B cell (primary cell): ENCODE measurements around the gene ZNF438. TPM values are rescaled to one million over a fixed set of nuclear protein-coding genes. Genes with fewer than 3 reads are reported as not detected.

Experiments used
- ATAC-seq: fragments of 200-7000 bp; cut with Tn5 transposase; one replicate; pipeline ENCODE4 v1.10.0; 2021; ENCODE audit warnings: low read depth, mild to moderate bottlenecking, moderate number of reproducible peaks, moderate library complexity
- CTCF ChIA-PET: fragments of 350-600 bp; sonication (Branson Sonifier 250); formaldehyde crosslinking; loops from one replicate; lab custom pipeline; 2021; ENCODE audit warnings: antibody characterized with exemption, inconsistent platforms; lab: Charles Lee
- POLR2A ChIA-PET: fragments of 350-600 bp; sonication (Branson Sonifier 250); formaldehyde crosslinking; loops from one replicate; lab custom pipeline; 2021; ENCODE audit warnings: antibody characterized with exemption; lab: Charles Lee
- DNase-seq: peaks from one replicate; pipeline ENCODE4 v3.0.0; 2013
- H2AFZ ChIP-seq: 2 replicates; pipeline ENCODE4 v1.6.1; 2012; ENCODE audit warnings: mild to moderate bottlenecking, low read depth, low read length; ENCODE audit not compliant: insufficient read depth, poor library complexity, severe bottlenecking
- H3K27ac ChIP-seq, 2 donors: 1 replicate in 1 of 2; 2 replicates in 1 of 2; pipeline ENCODE4 v1.5.1; 2012 to 2013; ENCODE audit warnings: low read length in 2 of 2, mild to moderate bottlenecking in 2 of 2, moderate library complexity in 1 of 2
- H3K27me3 ChIP-seq, 4 experiments: fragments of 200-600 bp in 1 of 4; sonication (generic) in 1 of 4; replicated peaks in 1 of 4; 1 replicate in 2 of 4; 2 replicates in 2 of 4; pipeline versions ENCODE4 v1.6.1 to v1.7.0; 2013 to 2016; ENCODE audit warnings: low read length in 3 of 4, mild to moderate bottlenecking in 2 of 4, mixed read lengths in 1 of 4, moderate library complexity in 1 of 4; ENCODE audit not compliant: insufficient read depth in 4 of 4, control insufficient read depth in 3 of 4; ENCODE audit errors: control extremely low read depth in 1 of 4
- H3K36me3 ChIP-seq, 2 experiments: replicated peaks in 1 of 2; 1 replicate in 1 of 2; 2 replicates in 1 of 2; pipeline versions ENCODE4 v1.6.1 to v1.7.1; 2013; ENCODE audit warnings: low read length in 1 of 2; ENCODE audit not compliant: insufficient read depth in 2 of 2, control insufficient read depth in 1 of 2; ENCODE audit errors: control extremely low read depth in 1 of 2, extremely low read depth in 1 of 2
- H3K4me1 ChIP-seq, 2 donors: fragments of 200-600 bp in 1 of 2; sonication (generic) in 1 of 2; 1 replicate in 1 of 2; 2 replicates in 1 of 2; pipeline versions ENCODE4 v1.5.1 to v1.6.1; 2013 to 2017; ENCODE audit warnings: low read length in 2 of 2; ENCODE audit not compliant: control insufficient read depth in 2 of 2, insufficient read depth in 2 of 2
- H3K4me2 ChIP-seq: replicated peaks from 2 replicates; pipeline ENCODE3; 2012; ENCODE audit warnings: mild to moderate bottlenecking, low read depth, low read length; ENCODE audit not compliant: poor library complexity, severe bottlenecking
- H3K4me3 ChIP-seq, 5 experiments: fragments of 200-600 bp in 1 of 5; sonication (generic) in 1 of 5; 1 replicate in 3 of 5; 2 replicates in 2 of 5; pipeline versions ENCODE4 v1.5.1 to v1.7.0; 2011 to 2016; ENCODE audit warnings: low read length in 4 of 5, mild to moderate bottlenecking in 4 of 5, low read depth in 2 of 5, control low read depth in 1 of 5, moderate library complexity in 1 of 5; ENCODE audit not compliant: insufficient read depth in 1 of 5; ENCODE audit errors: control extremely low read depth in 1 of 5, extremely low read depth in 1 of 5
- H3K79me2 ChIP-seq: fragments of 200-600 bp; sonication (generic); one replicate; pipeline ENCODE4 v1.6.0; 2016; ENCODE audit warnings: low read length; ENCODE audit not compliant: control insufficient read depth, insufficient read depth
- H3K9ac ChIP-seq: fragments of 200-600 bp; sonication (generic); 2 replicates; pipeline ENCODE4 v1.6.1; 2017; ENCODE audit warnings: mild to moderate bottlenecking, low read length, moderate library complexity
- H3K9me3 ChIP-seq, 3 donors: one replicate each; pipeline versions ENCODE4 v1.6.1 to v1.7.1; 2013; ENCODE audit warnings: low read length in 2 of 3; ENCODE audit not compliant: control insufficient read depth in 2 of 3, insufficient read depth in 1 of 3; ENCODE audit errors: control extremely low read depth in 1 of 3
- H4K20me1 ChIP-seq: 2 replicates; pipeline ENCODE4 v1.6.0; 2012; ENCODE audit warnings: mild to moderate bottlenecking, low read length; ENCODE audit not compliant: insufficient read depth, control insufficient read depth, poor library complexity, severe bottlenecking
- H3K27ac Mint-ChIP-seq: one replicate; pipeline ENCODE4 v1.8.0; 2021; ENCODE audit warnings: mixed read lengths
- H3K27me3 Mint-ChIP-seq: one replicate; pipeline ENCODE4 v1.8.0; 2021; ENCODE audit warnings: mixed read lengths
- H3K4me1 Mint-ChIP-seq: one replicate; pipeline ENCODE4 v1.8.0; 2021; ENCODE audit warnings: mixed read lengths
- H3K4me3 Mint-ChIP-seq: one replicate; pipeline ENCODE4 v1.8.0; 2021; ENCODE audit warnings: mixed read lengths
- H3K9me3 Mint-ChIP-seq: one replicate; pipeline ENCODE4 v1.8.0; 2022; ENCODE audit warnings: mixed read lengths; ENCODE audit not compliant: insufficient read depth
- EZH2 ChIP-seq: IDR thresholded peaks from 2 replicates; pipeline ENCODE4 v1.6.1; 2012; ENCODE audit warnings: borderline replicate concordance, low read depth, mild to moderate bottlenecking, moderate library complexity, low read length; ENCODE audit not compliant: insufficient read depth, poor library complexity, severe bottlenecking
- WGBS: methylation state at CpG from one replicate; pipeline ENCODE4 v1.1.5; 2013; ENCODE audit warnings: missing lambda C conversion rate; ENCODE audit not compliant: insufficient coverage; 5-methylcytosine and 5-hydroxymethylcytosine counted together
- intact Hi-C: fragments of 100-400 bp; cut with micrococcal nuclease; formaldehyde crosslinking; loops from one replicate; pipeline ENCODE4 v1.10.0; 2022
- polyA plus RNA-seq: library from polyadenylated mRNA; depleted of rRNA; stranded (reverse); fragments of >200 nt; gene quantifications from 2 replicates; pipeline ENCODE4 v1.2.3, GENCODE V29; 2012
- total RNA-seq, 2 donors: library from RNA; stranded (reverse); fragments of 120-200 nt in 1 of 2; gene quantifications; 1 replicate in 1 of 2; 2 replicates in 1 of 2; pipeline versions ENCODE4 v1.2.3 to v1.2.4, GENCODE V29; 2013 to 2022
- TF ChIP-seq, protein P1 (sequence below): fragments of 200-600 bp; IDR thresholded peaks from one replicate; pipeline ENCODE4 v1.8.0; 2022; ENCODE audit warnings: antibody characterized with exemption, mild to moderate bottlenecking

Gene ZNF438
- total and polyA plus RNA-seq, 2 donors (not counting 1 experiment from before 2014, with no cell fraction given) = 2.0 to 3.7 TPM

DNA sequence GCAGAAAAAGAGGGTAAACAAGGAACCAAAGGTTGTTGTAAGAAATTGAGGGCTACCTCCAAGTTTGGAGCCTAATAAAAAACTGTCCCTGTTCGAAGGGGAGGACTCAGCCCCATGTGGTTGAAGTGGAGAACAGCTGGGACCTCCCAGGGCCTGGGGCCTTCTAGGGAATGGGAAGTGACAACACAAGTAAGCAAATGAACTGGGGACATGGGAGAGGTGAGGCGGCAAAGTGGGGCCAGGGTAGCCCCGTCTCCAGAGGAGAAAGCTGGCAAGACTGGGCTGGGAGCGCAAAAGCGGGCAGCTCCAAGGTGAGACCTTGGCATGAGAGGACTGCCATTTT lies 198.1 kb downstream of the ZNF438 start:
- no peak overlapping the region for H3K27ac ChIP-seq
- H3K4me3 Mint-ChIP-seq = no peak overlapping the region
- no peaks in the 10 kb centered on the region for H3K9me3 ChIP-seq
- ChIA-PET CTCF (no interaction called here), POLR2A (no interaction called here)
- H3K9ac ChIP-seq = no peak overlapping the region
- no peaks in the 10 kb centered on the region for H3K36me3 ChIP-seq
- no peaks in the 10 kb centered on the region for H3K4me1 Mint-ChIP-seq
- no peaks in the 10 kb centered on the region for H3K79me2 ChIP-seq
- H4K20me1 ChIP-seq = no peaks in the 10 kb centered on the region
- 87% methylated on average over 5 of the region's 5 CpGs for WGBS
- TF ChIP-seq, protein P1, sequence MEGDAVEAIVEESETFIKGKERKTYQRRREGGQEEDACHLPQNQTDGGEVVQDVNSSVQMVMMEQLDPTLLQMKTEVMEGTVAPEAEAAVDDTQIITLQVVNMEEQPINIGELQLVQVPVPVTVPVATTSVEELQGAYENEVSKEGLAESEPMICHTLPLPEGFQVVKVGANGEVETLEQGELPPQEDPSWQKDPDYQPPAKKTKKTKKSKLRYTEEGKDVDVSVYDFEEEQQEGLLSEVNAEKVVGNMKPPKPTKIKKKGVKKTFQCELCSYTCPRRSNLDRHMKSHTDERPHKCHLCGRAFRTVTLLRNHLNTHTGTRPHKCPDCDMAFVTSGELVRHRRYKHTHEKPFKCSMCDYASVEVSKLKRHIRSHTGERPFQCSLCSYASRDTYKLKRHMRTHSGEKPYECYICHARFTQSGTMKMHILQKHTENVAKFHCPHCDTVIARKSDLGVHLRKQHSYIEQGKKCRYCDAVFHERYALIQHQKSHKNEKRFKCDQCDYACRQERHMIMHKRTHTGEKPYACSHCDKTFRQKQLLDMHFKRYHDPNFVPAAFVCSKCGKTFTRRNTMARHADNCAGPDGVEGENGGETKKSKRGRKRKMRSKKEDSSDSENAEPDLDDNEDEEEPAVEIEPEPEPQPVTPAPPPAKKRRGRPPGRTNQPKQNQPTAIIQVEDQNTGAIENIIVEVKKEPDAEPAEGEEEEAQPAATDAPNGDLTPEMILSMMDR = no peak
- no peak for TF ChIP-seq EZH2
- H3K27ac Mint-ChIP-seq = no peak overlapping the region
- DNase-seq = no peak
- no peaks in the 10 kb centered on the region for H3K27me3 Mint-ChIP-seq
- H3K27me3 ChIP-seq = no peaks in the 10 kb centered on the region
- ATAC-seq = no peak
- H3K9me3 Mint-ChIP-seq = no peaks in the 10 kb centered on the region
- H3K4me1 ChIP-seq = no peaks in the 10 kb centered on the region
- no peak overlapping the region for H2AFZ ChIP-seq
- intact Hi-C loops = no loop called here
- H3K4me3 ChIP-seq = no peak overlapping the region
- H3K4me2 ChIP-seq = no peak overlapping the region

DNA sequence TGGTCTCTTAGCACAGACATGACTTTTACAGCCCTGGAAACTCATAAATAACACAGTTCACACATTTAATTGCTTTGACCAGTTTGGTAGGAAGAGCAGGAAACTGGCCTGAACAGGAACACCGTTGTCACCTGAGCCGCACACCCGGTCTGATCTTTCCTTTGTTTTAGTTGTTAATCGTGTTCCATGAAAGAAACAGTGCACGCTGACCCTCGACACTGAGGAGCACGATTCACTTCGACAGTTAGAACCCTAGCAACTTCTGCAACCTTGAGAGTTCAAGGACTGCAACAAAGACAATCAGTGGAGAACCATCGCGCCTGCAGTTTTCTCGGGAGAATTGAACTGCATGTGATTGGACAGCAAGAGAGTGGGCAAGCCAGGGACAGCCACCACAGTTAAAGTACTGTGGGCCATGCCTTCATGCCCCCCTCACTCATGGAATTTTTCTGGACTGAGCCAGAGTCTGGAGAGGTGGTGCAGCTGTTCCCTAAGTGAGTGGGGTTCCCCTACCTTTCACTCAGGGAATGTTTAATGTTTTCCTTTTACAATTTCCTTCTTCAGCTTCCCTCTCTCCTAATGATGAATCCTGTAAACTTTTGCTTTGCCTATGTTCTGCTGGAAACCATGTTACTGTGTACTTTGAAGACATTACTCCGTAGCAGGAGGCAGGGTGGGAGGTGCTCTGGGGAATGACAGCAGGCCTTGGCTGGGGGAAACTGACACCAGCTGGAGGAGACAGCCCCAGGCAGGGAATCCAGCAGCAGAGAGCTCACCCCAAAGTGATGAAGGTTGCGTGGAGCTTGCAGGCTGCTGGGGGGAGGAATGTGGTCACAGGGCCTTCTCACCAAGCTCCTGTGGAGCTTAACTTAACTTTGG lies 198.7 kb downstream of the ZNF438 start:
- Histone ChIP-seq H3K27me3 (no peaks in the 10 kb centered on the region), H3K4me2 (no peak overlapping the region), H3K79me2 (no peaks in the 10 kb centered on the region), H3K9ac (no peak overlapping the region), H3K27ac (no peak overlapping the region), H3K9me3 (no peaks in the 10 kb centered on the region), H3K4me1 (no peaks in the 10 kb centered on the region), H2AFZ (no peak overlapping the region), H3K36me3 (no peaks in the 10 kb centered on the region), H4K20me1 (no peaks in the 10 kb centered on the region), H3K4me3 (no peak overlapping the region)
- Mint-ChIP-seq H3K27me3 (no peaks in the 10 kb centered on the region), H3K9me3 (no peaks in the 10 kb centered on the region), H3K27ac (no peak overlapping the region), H3K4me3 (no peak overlapping the region), H3K4me1 (no peaks in the 10 kb centered on the region)
- ChIA-PET POLR2A (no interaction called here), CTCF (no interaction called here)
- WGBS = 65% methylated on average over 13 of the region's 13 CpGs
- intact Hi-C loops = no loop called here
- DNase-seq (no peak), ATAC-seq (no peak)
- TF ChIP-seq EZH2 = no peak
- TF ChIP-seq, protein P1 = no peak
